Mammary epithelial cell (primary cell): ENCODE results near the gene MLH3.

ENCODE experiments used
- EZH2 ChIP-seq: IDR thresholded peaks from 2 replicates; pipeline ENCODE4 v1.6.1; 2012; ENCODE audit warnings: low read length, inconsistent platforms, borderline replicate concordance
- TF ChIP-seq, protein P1 (sequence below), 2 donors: IDR thresholded peaks in 1 of 2; conservative IDR thresholded peaks in 1 of 2; 2 replicates each; pipeline ENCODE4 v1.5.1; 2011 to 2012; ENCODE audit warnings: inconsistent platforms in 2 of 2, low read length in 2 of 2, mild to moderate bottlenecking in 2 of 2, control low read depth in 1 of 2, low read depth in 1 of 2; ENCODE audit not compliant: insufficient read depth in 1 of 2; ENCODE audit errors: extremely low read depth in 1 of 2

DNA sequence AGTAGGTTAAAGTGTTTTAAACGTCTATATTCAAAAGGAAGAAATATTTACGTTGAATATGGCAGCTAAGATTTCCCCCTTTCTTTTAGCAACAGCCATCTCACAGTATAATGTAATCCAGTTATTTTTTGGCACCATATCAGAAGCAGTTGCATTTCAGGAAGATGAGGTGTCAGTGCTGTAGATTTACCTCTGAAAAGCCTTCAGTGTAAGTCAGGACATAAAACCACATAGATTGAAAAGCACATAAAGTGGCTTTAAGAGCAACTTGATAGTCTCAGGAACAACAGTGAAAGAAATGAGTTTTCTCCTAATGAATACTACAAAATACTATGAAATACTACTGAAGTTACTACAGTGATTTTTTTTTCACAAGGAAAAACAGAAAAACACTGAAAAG lies 6.9 kb downstream of the MLH3 start:
- TF ChIP-seq, protein P1, sequence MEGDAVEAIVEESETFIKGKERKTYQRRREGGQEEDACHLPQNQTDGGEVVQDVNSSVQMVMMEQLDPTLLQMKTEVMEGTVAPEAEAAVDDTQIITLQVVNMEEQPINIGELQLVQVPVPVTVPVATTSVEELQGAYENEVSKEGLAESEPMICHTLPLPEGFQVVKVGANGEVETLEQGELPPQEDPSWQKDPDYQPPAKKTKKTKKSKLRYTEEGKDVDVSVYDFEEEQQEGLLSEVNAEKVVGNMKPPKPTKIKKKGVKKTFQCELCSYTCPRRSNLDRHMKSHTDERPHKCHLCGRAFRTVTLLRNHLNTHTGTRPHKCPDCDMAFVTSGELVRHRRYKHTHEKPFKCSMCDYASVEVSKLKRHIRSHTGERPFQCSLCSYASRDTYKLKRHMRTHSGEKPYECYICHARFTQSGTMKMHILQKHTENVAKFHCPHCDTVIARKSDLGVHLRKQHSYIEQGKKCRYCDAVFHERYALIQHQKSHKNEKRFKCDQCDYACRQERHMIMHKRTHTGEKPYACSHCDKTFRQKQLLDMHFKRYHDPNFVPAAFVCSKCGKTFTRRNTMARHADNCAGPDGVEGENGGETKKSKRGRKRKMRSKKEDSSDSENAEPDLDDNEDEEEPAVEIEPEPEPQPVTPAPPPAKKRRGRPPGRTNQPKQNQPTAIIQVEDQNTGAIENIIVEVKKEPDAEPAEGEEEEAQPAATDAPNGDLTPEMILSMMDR (conservative IDR thresholded peaks at IDR 0.05 in 1 of 2, IDR thresholded peaks at IDR 0.05 in 1 of 2; ENCODE audit: extremely low read depth in 1 of 2, insufficient read depth in 1 of 2, low read depth in 1 of 2, low read length in 2 of 2), result no peak
- no peak for TF ChIP-seq EZH2
